Adrenal gland (tissue), 12 donors: ENCODE data around the gene PIEZO1. TPM values are rescaled to one million over a fixed set of nuclear protein-coding genes. Genes with fewer than 3 reads are reported as not detected.
A peak's percentile ranks its signal among the peaks of the same experiment; 100 is the strongest.
"Not testable (repeated sequence)": the region's sequence is repeated elsewhere in the genome, so short reads cannot be mapped to it uniquely, and the experiment has no call there.

Source experiments
- DNase-seq, 7 donors: peaks; one replicate each; pipeline ENCODE4 v3.0.0-alpha.2; 2019 to 2020
- H3K27ac ChIP-seq, 5 donors: fragments of 200-600 bp; sonication (generic) in 4 of 5; 1 replicate in 3 of 5; 2 replicates in 2 of 5; pipeline versions ENCODE4 v1.5.1 to v1.8.0; 2016 to 2020; ENCODE audit warnings: mild to moderate bottlenecking in 1 of 5
- H3K27me3 ChIP-seq: fragments of 200-600 bp; 2 replicates; pipeline ENCODE4 v1.8.0; 2021
- H3K36me3 ChIP-seq, 2 donors: fragments of 200-600 bp; replicated peaks in 1 of 2; 1 replicate in 1 of 2; 2 replicates in 1 of 2; pipeline versions ENCODE4 v1.5.1 to v1.8.0; 2018 to 2022
- H3K4me1 ChIP-seq, 2 donors: fragments of 200-600 bp; replicated peaks in 1 of 2; 1 replicate in 1 of 2; 2 replicates in 1 of 2; pipeline versions ENCODE4 v1.5.1 to v1.8.0; 2018 to 2021
- H3K4me3 ChIP-seq, 4 donors: fragments of 200-600 bp; sonication (generic) in 3 of 4; one replicate each; pipeline ENCODE4 v1.5.1; 2016 to 2018
- H3K9me3 ChIP-seq, 3 donors: fragments of 200-600 bp; sonication (generic) in 1 of 3; replicated peaks in 1 of 3; 1 replicate in 2 of 3; 2 replicates in 1 of 3; pipeline versions ENCODE4 v1.5.1 to v1.8.0; 2016 to 2021
- CTCF ChIP-seq, 6 experiments: fragments of 450-650 bp in 4 of 6; fragments of 200-600 bp in 2 of 6; sonication (generic) in 1 of 6; IDR thresholded peaks; 1 replicate in 5 of 6; 2 replicates in 1 of 6; pipeline versions ENCODE4 v1.5.1 to v1.8.0; 2016 to 2021; ENCODE audit warnings: antibody characterized with exemption in 6 of 6, mild to moderate bottlenecking in 2 of 6, moderate library complexity in 1 of 6
- POLR2A ChIP-seq, 2 donors: fragments of 450-650 bp; IDR thresholded peaks; one replicate each; pipeline ENCODE4 v1.6.1; 2017; ENCODE audit warnings: antibody characterized with exemption in 2 of 2, mild to moderate bottlenecking in 2 of 2, moderate library complexity in 1 of 2
- WGBS, 4 donors: extraction: QIAGEN DNeasy Blood & Tissue Kit in 2 of 4; methylation state at CpG; one replicate each; pipeline versions ENCODE4 v1.1.5 to v1.1.7; 2013 to 2017; 5-methylcytosine and 5-hydroxymethylcytosine counted together
- intact Hi-C, 2 donors: fragments of 100-400 bp; cut with DNase I; formaldehyde crosslinking; loops; one replicate each; pipeline versions ENCODE4 v1.14.1 to v1.15.0; 2022 to 2023
- polyA plus RNA-seq, 3 donors: library from polyadenylated mRNA; stranded (reverse); fragments of 200-250 nt in 2 of 3; fragments of 350-450 nt in 1 of 3; fragmentation: Illumina TruSeq in 1 of 3; extraction: RNeasy Lipid Tissue Mini Kit (QIAGEN cat#74804) in 1 of 3; gene quantifications; one replicate each; pipeline ENCODE4 v1.2.3, GENCODE V29; 2013 to 2014
- total RNA-seq, 9 donors: library from RNA; depleted of rRNA in 4 of 9; stranded (reverse); fragments of >200 nt in 4 of 9; fragments of 120-200 nt in 1 of 9; fragmentation: NEBNext Ultra II Directional in 1 of 9; extraction: Animal tissue kit (Norgen Biotek cat#: 25700) in 1 of 9; gene quantifications; one replicate each; pipeline versions ENCODE4 v1.1.0 to v1.2.4, GENCODE V29; 2013 to 2023
- donor health status: healthy with polysubstance abuse.
- donor health status: Bipolar disorder and iron deficiency.
- donor health status: DM: yes; HTN: yes; CAD: no.
- donor health status: DM: no; HTN: no; CAD: no.
- donor health status: DM: no; HTN: no; CAD: no.
- donor health status: DM: yes; HTN: yes; CAD: no.

PIEZO1 gene
- total and polyA plus RNA-seq, 12 donors = 7.9 to 327 (median 92.4) TPM

GRCh38 chr16:88774544-88775393 is 10.3 kb downstream of the PIEZO1 start:
- intact Hi-C loops = no loop called here
- no peaks in the 10 kb centered on the region for H3K27me3 ChIP-seq
- H3K27ac ChIP-seq = no peak overlapping the region
- H3K4me3 ChIP-seq = no peak overlapping the region
- H3K9me3 ChIP-seq = no peaks in the 10 kb centered on the region
- no peak for DNase-seq
- TF ChIP-seq CTCF (IDR thresholded peaks at IDR 0.05) = no peak
- TF ChIP-seq POLR2A (IDR thresholded peaks at IDR 0.05) = no peak
- peaks cover 18 to 41% of the 10 kb centered on the region in 2 donors for H3K4me1 ChIP-seq
- H3K36me3 ChIP-seq = no peaks in the 10 kb centered on the region
- 90 to 95% (median 92%) methylated on average over 26 to 32 of the region's 32 CpGs for WGBS, 4 donors

GRCh38 chr16:88773812-88774291 is 11.2 kb downstream of the PIEZO1 start:
- H3K4me3 ChIP-seq = no peak overlapping the region
- peaks cover 18 to 42% of the 10 kb centered on the region in 2 donors for H3K4me1 ChIP-seq
- intact Hi-C loops = no loop called here
- no peaks in the 10 kb centered on the region for H3K9me3 ChIP-seq
- peak overlapping the region in 2 of 5 donors; percentile 75 to 81 for H3K27ac ChIP-seq
- 20 to 56% (median 48%) methylated on average over 7 to 12 of the region's 12 CpGs; no CpG with 5 or more reads in 1 of the 4 donors for WGBS, 4 donors
- DNase-seq = peak in 5 of 7 donors; percentile 52 to 70 (median 66)
- no peaks in the 10 kb centered on the region for H3K36me3 ChIP-seq
- TF ChIP-seq POLR2A (IDR thresholded peaks at IDR 0.05) (no peak), CTCF (IDR thresholded peaks at IDR 0.05) (no peak)
- H3K27me3 ChIP-seq = no peaks in the 10 kb centered on the region

- H3K4me1 ChIP-seq = peaks cover 18 to 43% of the 10 kb centered on the region in 2 donors
- WGBS, 4 donors = 55 to 82% (median 65%) methylated on average over 2 to 29 of the region's 29 CpGs
- peak overlapping the region in 3 of 5 donors; percentile 49 to 81 (median 75) for H3K27ac ChIP-seq
- DNase-seq = peak in 6 of 7 donors; percentile 42 to 79 (median 52)
- TF ChIP-seq CTCF (IDR thresholded peaks at IDR 0.05) (no peak), POLR2A (IDR thresholded peaks at IDR 0.05) (no peak)
- no peaks in the 10 kb centered on the region for H3K36me3 ChIP-seq
- no peak overlapping the region for H3K4me3 ChIP-seq
- intact Hi-C loops = no loop called here
- H3K9me3 ChIP-seq = no peaks in the 10 kb centered on the region
- H3K27me3 ChIP-seq = no peaks in the 10 kb centered on the region
Measured at GRCh38 chr16:88772871-88773811, 11.9 kb downstream of the PIEZO1 start.

- H3K9me3 ChIP-seq, DNase-seq, intact Hi-C loops, H3K36me3 ChIP-seq, H3K4me3 ChIP-seq, H3K27me3 ChIP-seq: not testable (repeated sequence)
- 94 to 98% (median 95%) methylated on average over 4 to 17 of the region's 23 CpGs; no CpG with 5 or more reads in 1 of the 4 donors for whole genome bisulfite sequencing, 4 donors
- Histone ChIP-seq H3K27ac (peak overlapping the region in 1 of 5 donors; percentile 86), H3K4me1 (peaks cover 18 to 52% of the 10 kb centered on the region in 2 donors)
Measured at GRCh38 chr16:88771781-88772180, 13.2 kb downstream of the PIEZO1 start.
